GM21786 (cell line): ENCODE measurements around the gene PANX1.
"Not testable (repeated sequence)": the region's sequence is repeated elsewhere in the genome, so short reads cannot be mapped to it uniquely, and the experiment has no call there.

Source experiments
- ATAC-seq: cut with Tn5 transposase; IDR thresholded peaks from one replicate; pipeline ENCODE4 v1.9.1; 2021; ENCODE audit not compliant: unreplicated experiment

PANX1 gene, protein sequence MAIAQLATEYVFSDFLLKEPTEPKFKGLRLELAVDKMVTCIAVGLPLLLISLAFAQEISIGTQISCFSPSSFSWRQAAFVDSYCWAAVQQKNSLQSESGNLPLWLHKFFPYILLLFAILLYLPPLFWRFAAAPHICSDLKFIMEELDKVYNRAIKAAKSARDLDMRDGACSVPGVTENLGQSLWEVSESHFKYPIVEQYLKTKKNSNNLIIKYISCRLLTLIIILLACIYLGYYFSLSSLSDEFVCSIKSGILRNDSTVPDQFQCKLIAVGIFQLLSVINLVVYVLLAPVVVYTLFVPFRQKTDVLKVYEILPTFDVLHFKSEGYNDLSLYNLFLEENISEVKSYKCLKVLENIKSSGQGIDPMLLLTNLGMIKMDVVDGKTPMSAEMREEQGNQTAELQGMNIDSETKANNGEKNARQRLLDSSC

DNA sequence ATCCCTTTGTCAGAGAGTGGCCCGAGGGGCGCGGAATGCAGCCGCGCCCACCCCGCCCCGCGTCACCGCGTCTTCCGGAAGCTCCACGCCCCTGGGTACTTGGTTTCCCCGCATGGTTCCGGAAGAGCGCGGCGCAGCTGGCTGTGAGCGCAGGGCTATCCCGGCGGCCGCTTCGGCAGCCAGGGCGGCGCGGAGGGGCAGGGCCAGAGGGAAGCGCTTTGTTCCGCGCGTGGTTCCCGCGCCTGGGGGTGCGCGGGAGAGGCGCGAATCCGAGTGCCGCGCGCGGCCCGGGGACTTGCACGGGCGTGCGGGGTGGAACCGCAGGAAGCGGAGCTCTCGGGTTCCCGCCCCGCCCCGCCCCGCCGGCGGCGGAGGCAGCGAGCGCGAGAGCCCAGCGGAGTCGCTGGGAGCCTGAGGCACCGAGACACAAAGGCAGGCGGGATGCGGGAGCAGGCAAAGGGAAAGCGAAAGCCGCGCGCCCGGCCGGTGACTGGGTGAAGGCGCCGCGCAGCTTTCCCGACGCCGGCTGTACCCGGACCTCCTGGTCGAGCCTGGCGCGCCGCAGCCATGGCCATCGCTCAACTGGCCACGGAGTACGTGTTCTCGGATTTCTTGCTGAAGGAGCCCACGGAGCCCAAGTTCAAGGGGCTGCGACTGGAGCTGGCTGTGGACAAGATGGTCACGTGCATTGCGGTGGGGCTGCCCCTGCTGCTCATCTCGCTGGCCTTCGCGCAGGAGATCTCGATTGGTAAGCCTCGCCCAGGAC, at the start of gene PANX1:
PANX1 (plus strand) TSS at position 96 of the 766 bp plus-strand sequence; CDS start at position 568, 472 bp downstream.
- peak; percentile 81 for ATAC-seq

DNA sequence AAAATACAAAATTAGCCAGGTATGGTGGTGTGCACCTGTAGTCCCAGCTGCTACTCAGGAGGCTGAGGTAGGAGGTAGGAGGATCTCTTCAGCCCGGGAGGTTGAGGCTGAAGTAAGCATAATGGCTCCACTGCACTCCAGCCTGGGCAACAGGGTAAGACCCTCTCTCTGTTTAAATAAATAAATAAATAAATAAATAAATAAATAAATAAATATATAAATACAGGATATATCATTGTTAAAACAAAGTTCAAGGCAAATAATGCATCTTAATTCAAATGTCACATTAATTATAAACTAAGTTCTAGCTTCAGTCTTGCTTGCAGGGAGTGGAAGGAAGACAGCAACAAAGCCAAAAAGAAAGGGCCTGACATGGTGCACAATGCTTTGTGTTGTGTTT, 44.5 kb upstream of the PANX1 start:
- no peak for ATAC-seq

DNA sequence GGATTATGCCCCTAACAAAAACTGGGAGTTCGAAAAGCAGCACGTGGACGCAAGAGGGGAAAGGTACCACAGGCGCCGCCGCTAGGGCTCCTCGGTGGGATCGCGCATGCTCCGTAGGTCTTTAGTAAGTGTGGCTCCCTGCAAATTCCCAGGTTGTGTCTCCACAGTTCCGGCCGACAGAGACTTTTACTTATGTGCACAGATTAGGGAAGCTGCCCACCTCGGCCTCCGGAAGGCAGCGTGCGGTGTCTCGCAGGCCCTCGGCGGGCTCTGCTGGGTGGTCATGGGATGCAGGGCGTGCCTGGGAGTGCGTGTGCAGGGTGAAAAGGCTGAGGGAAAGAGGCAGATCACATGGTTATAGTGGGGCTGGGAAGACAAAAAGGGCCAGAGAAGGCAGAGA, 39.7 kb upstream of the PANX1 start:
- ATAC-seq: no peak

DNA sequence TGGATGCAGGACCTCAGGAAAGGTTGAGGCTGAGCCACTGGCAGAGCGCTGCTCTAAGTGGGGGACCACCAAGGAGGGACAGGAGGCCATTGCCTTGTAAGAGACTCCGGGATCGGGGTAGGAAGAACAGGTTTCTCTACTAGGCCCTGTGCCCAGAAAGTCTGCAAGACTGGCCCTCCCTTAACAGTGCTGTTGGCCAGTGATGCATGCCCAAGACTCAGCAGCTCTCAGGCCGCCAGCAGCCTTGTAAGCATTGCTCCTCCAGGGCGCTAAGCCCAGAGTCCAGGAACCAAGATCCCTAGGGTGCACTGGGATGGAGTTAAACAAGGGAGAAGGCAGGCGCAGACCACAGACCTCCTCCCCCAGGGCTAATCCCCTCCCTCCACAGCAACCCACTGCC, 39.3 kb upstream of the PANX1 start:
- no peak for ATAC-seq

DNA sequence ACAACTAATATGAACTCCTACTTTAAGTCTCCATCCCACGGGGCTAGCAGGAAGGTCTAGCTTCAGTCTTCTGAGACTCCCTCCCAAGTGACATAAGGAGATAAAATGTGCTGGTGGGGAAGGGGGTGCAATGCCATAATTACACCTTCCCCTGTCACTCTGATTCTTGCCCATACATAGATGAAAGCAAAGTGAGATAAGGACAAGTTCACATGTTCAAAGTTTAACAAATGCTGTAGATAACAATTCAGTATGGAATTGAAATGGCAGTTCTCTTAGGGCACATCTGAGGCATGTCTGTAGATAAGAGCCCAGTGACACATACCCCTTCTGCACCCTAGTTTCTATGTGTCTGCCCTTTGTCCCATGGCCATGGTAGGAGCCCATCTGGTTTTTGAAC, 38.2 kb upstream of the PANX1 start:
- no peak for ATAC-seq

DNA sequence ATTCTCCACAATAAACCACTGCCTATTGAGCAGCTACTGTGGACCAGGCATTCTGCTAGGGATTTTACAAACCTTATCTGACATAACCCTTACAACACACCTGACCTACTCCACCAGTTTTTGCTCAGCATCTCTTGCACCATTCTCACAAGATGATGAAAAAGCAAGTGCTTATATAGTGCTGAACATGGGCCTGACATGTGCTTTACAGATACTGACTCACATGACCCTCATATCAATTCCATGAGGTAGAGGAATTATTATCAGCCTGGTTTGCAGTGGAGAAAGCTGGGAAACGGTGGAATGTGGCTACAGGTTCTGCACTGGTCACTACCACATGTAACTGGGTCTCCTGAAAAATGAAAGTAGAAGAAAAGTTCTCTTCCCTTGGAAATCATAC, 37.5 kb upstream of the PANX1 start:
- ATAC-seq: no peak

DNA sequence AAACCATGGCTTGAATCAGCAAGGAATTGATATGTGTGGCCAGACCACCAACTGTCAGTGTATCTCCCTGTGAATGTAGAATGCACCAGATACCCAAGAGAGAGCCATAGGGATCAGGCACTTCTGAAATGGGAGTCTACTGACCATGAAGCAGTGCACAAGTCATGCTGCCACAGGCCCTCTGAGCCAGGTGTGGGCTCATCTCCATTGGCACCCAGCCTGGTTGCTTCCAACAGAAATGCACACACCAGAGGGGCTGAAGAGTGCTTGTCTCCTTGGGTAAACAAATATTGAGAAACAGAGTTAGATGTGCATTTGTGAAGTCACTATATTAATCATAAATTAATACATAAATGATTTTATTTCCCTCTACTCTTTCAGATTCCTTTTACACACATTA, 28.4 kb upstream of the PANX1 start:
- no peak for ATAC-seq

DNA sequence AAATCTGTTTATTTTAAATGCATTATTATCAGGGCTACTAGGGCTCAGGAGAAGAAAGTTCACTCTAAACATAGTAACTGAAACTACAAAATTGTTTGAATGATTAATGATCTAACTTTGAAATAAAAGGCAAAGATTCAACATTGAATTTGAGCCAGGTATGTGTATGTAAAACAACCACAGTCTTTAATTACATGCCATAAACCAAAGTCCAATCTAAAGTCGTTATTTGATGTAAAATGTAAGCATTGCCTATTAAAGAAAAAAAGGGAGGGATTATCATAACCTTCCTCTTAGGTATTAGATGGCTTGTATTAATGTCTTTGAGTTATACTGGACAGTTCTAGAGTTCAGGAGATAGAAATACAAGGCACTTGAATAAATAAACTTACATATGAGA, 25.2 kb upstream of the PANX1 start:
- ATAC-seq: no peak

DNA sequence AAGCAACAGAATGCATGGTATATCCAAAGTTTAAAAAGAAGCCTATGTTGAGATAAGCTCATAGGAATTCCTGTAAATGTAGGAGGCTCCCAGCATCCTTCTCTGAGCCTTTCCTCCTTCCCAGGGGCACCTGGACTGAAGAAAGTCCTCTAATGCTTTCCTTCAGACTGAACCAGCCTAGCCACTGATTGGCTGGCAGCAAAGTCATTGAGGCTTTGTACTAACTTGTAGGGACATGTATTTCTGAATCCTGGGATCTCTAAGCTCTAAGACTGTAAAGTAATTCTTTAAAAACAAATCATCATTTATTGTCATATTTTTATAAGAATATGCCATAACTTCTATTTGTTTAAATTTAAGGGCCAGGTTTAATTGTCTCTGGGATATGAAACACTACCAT, 23.9 kb upstream of the PANX1 start:
- no peak for ATAC-seq

DNA sequence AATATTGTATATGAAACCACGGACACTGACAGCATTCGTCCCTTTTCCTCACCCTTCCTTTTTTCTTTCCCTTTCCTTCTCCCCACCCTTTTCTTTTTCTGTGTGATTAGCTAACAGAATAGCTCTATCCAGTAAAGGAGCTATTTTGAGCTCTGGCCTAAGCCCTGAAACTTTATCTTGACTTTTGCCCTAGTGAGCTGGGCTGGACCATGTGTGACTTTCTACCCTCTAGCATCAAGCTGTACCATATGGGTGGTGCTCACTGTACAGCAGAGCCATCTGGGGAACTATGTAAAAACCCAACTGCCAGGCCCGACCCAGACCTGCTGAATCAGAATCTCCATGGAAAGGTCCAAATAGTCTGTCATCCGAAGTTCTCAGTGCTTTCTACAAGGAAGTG, 21.9 kb upstream of the PANX1 start:
- no peak for ATAC-seq

DNA sequence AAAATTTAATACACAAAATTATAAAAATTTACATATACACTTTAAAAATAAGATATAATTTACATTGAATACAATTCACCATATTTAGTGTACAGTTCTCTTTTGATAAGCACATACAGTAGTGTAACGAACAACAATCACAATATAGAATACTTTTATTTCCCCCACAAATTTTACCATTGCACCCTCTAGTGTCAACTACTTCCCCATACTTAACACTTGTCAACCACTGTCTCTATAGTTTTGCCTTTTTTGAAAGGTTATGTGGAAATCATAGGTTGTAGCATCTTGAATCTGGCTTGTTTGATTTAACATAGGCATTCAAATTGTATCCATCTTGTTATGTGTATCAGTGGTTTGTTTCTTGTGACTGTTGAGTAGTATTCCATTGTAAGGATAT, 21.3 kb upstream of the PANX1 start:
- ATAC-seq: no peak

DNA sequence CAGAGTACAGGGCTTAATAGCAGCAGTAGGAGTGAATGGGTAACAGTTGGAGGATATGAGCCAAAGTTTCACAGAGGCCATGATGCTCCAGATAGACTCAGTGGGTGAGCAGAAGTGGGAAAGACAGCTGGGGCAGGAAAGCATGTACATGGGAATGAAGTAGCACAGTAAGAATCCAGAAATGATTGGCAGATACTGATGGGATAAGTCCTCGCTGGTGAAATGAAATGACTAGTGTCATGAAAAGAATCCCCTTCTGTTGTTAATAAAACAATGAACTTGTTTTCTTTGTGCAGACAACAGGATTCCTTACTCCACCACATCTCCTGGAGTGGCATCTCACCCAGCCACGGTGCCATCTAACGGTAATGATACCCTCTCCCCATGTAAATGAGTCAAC, 17.4 kb upstream of the PANX1 start:
- ATAC-seq: no peak

DNA sequence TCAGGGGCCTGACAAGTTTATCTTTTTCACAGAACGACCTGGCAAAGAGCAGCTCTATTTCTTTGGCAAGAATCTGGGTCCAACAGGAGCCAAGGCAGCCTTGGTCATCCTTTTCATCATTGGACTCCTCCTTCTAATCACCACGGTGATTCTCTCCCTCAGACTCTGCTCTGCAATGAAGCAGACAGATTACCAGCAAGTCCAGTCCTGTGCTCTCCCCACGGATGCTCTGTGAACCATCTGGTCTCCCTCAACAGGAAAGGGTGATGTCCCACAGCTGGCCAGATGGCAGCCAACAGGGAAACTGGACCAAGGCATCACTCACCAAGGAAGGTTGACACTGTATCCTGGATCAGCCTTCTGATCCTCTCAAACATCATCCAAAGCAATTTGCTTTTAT, 17.0 kb upstream of the PANX1 start:
- no peak for ATAC-seq

DNA sequence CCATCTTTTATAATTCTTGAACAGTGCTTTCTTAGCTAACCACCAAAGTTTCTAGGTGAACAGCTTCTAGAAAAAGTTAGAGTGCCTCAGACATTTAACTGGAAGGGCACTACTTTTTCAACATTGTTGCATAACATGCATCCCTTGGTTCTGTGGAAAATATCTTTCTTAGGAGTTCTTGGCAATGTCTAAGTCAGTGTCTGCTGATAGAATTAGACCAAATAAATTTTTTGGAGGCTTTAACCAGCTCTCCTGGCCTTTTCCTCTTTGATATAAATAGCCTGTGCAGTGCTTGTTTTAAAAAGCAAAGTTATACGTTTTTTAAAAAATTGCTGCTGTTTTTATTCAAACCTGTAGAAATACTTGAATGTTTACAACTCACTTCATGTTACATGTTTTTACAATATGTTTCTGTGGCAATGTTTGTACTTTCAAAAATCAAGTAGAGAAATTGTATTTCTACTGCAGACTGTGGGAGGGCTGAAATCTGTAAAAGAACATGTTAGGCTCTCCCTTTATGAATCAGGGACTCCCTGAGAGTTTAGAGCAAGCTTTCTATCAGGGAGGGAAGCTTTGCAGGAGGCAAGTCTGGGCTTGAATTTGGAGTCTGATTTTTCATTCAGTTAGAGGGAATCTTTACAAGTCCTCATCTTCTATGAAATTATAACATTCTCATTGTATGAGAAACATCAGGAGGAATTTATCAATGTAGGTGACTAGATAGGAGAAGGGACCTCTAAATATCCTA, 16.3 kb upstream of the PANX1 start:
- no peak for ATAC-seq

DNA sequence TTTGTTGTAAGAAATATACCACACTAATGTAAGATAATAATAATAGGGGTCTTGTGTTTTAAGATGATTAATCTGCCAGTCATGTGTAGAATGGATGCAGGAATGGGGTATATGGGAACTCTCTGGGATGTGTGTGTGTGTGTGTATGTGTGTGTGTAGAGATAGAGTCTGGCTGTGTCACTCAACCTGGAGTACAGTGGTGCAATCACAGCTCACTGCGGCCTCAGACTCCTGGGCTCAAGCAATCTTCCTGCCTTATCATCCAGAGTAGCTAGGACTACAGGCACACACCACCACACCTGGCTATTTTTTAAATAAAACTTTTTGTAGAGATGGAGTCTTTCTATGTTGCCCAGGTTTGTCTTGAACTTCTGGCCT, 11.5 kb upstream of the PANX1 start:
- no peak for ATAC-seq

DNA sequence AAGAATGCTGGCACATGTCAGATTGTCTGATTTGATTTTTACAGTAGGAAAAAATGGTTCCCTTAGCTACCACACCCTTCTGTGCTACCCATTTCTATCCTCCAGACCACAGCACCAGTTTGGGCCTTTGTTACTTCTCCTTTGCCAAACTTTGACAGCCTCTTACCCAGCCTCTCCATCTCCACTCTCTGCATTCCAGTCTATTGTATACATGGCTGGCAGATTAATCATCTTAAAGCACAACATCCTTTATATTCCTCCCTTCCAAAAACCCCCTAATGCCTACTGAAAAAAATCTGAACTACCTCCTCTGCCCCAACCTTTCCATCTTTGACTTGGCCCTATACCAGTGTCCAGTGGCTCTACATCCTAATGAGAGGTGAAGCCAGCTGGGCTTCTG, 10.8 kb upstream of the PANX1 start:
- ATAC-seq: no peak

DNA sequence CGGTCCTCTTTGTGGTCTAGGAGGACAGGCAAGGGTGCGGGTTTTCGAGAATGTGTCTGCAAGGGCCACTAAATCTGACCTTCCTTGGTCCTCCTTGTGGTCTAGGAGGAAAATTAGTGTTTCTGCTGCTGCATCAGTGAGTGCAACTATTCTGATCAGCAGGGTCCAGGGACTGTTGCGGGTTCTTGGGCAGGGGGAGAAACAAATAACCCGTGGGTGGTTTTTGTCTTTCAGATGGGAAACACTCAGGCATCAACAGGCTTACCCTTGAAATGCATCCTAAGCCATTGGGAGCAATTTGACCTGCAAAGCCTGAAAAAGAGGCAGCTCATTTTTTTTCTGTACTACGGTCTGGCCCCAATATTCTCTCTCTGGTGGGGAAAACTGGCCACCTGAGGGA, 9.0 kb upstream of the PANX1 start:
- ATAC-seq: not testable (repeated sequence)

DNA sequence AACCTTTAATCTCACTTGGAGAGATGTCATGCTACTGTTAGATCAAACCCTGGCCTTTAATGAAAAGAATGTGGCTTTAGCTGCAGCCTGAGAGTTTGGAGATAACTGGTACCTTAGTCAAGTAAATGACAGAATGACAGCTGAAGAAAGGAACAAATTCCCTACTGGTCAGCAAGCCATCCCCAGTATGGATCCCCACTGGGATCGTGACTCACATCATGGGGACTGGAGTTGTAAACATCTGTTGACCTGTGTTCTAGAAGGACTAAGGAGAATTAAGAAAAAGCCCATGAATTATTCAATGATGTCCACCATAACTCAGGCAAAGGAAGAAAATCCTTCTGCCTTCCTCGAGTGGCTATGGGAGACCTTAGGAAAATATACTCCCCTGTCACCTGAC, 8.1 kb upstream of the PANX1 start:
- not testable (repeated sequence) for ATAC-seq

DNA sequence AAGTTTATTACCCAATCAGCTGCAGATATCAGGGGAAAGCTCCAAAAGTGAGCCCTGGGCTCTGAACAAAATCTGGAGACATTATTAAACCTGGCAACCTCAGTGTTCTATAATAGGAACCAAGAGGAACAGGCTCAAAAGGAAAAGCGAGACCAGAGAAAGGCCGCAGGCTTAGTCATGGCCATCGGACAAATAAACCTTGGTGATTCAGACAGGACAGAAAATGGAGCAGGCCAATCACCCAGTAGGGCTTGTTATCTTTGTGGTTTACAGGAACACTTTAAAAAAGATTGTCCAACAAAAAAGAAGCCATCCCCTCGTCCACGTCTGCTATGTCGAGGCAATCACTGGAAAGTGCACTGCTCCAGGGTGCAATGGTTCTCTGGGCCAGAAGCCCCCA, 7.7 kb upstream of the PANX1 start:
- ATAC-seq: no peak

DNA sequence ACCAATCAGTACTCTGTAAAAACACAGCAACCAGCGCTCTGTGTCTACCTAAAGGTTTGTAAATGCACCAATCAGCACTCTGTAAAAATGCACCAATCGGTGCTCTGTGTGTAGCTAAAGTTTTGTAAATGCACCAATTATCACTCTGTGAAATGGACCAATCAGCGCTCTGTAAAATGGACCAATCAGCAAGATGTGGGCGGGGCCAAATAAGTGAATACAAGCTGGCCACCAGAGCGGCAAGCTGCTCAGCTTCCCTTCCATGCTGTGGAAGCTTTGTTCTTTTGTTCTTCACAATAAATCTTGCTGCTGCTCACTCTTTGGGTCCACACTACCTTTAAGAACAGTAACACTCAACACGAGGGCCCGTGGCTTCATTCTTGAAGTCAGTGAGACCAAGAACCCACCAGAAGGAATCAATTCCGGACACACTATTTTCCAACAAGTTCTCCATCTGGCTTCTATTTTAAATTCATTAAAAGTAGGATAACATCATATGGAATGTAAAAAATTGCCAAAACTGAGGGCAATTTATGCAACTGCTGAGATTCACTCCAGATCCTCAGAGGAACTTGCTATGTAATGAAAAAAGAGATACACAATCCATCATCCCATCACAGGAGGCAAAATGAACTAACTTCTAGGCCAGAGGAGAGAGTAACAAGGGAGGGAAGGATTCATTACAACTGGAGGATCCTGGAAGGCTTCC, 3.1 kb upstream of the PANX1 start:
- no peak for ATAC-seq

DNA sequence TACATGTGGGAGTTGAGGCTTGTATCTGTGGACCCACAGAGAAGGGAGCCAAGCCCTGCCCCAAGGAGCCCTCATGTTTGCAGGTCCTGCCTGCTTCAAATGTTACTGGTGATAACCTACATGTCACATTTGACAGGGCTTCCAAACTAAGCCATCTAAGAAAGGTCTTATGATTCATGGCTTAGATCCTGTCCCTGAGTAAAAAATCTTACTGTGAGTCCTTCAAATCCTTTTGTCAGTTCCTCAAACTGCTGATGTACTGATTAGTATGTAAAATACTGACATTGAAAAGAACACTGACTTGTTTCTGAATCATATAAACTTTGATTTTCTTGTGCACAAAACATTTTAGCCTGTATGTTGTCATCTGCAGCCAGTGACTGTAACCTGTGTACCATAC, 1.0 kb upstream of the PANX1 start:
- ATAC-seq: no peak
